Activated CD8-positive, alpha-beta T cell treated with anti-CD3 and anti-CD28 coated beads for 36 hours (primary cell): ENCODE results near the gene LRP1B. TPM values are rescaled to one million over a fixed set of nuclear protein-coding genes. Genes with fewer than 3 reads are reported as not detected.

Experiments
- ATAC-seq: fragments of 200-7000 bp; cut with Tn5 transposase; one replicate; pipeline ENCODE4 v1.10.0; 2021; ENCODE audit warnings: mild to moderate bottlenecking, moderate library complexity
- CTCF ChIA-PET: fragments of 350-600 bp; sonication (Branson Sonifier 250); formaldehyde crosslinking; loops from one replicate; lab custom pipeline; 2021; ENCODE audit warnings: antibody characterized with exemption; lab: Charles Lee
- POLR2A ChIA-PET: fragments of 350-600 bp; sonication (Branson Sonifier 250); formaldehyde crosslinking; loops from one replicate; lab custom pipeline; 2021; ENCODE audit warnings: antibody characterized with exemption; lab: Charles Lee
- DNase-seq: peaks from one replicate; pipeline ENCODE4 v3.0.0-alpha.2; 2020
- H3K27ac Mint-ChIP-seq: one replicate; pipeline ENCODE4 v1.8.0; 2021; ENCODE audit warnings: mild to moderate bottlenecking, mixed read lengths
- H3K27me3 Mint-ChIP-seq: one replicate; pipeline ENCODE4 v1.8.0; 2021; ENCODE audit warnings: mixed read lengths
- H3K36me3 Mint-ChIP-seq: one replicate; pipeline ENCODE4 v1.8.0; 2021; ENCODE audit warnings: low read depth, mixed read lengths
- H3K4me1 Mint-ChIP-seq: one replicate; pipeline ENCODE4 v1.8.0; 2021; ENCODE audit warnings: low read depth, mixed read lengths
- H3K4me3 Mint-ChIP-seq: one replicate; pipeline ENCODE4 v1.8.0; 2021; ENCODE audit warnings: mild to moderate bottlenecking, moderate library complexity, mixed read lengths
- H3K9me3 Mint-ChIP-seq: one replicate; pipeline ENCODE4 v1.8.0; 2021; ENCODE audit warnings: mixed read lengths
- intact Hi-C: fragments of 100-400 bp; cut with micrococcal nuclease; formaldehyde crosslinking; loops from one replicate; pipeline ENCODE4 v1.10.0; 2022
- total RNA-seq, 2 experiments: library from RNA; stranded (reverse); gene quantifications; one replicate each; pipeline ENCODE4 v1.2.3, GENCODE V29; 2021
- TF ChIP-seq, protein P1 (sequence below): fragments of 200-600 bp; IDR thresholded peaks from one replicate; pipeline ENCODE4 v1.8.0; 2022; ENCODE audit warnings: antibody characterized with exemption, mild to moderate bottlenecking

LRP1B gene
- total RNA-seq, 2 experiments from 2014 or later = not detected

DNA sequence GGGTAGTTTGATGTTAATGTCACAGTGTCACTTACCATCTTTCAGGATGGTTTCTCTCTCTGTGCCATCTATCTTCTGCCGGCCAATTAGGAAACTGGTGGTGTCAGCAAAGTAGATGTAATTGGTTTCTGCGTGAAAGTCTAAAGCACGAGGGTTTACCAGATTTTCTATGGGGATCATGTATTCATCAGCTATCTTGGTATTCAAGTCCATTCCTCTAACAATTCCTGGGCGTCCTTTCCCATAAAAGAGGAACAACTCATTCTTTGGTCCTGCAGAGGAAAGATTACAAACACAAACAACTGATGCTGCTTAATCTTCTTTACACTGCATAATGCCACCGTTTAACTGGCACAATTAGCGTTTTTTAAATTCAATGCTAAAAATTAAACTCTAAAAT is 1081.9 kb downstream of the LRP1B start:
- DNase-seq (no peak), ATAC-seq (no peak)
- intact Hi-C loops = no loop called here
- POLR2A ChIA-PET = no interaction called here
- CTCF ChIA-PET = no interaction called here
- peaks cover 7% of the 10 kb centered on the region for H3K9me3 Mint-ChIP-seq
- no peak overlapping the region for H3K27ac Mint-ChIP-seq
- no peaks in the 10 kb centered on the region for H3K27me3 Mint-ChIP-seq
- no peak overlapping the region for H3K4me3 Mint-ChIP-seq
- no peaks in the 10 kb centered on the region for H3K36me3 Mint-ChIP-seq
- TF ChIP-seq, protein P1, sequence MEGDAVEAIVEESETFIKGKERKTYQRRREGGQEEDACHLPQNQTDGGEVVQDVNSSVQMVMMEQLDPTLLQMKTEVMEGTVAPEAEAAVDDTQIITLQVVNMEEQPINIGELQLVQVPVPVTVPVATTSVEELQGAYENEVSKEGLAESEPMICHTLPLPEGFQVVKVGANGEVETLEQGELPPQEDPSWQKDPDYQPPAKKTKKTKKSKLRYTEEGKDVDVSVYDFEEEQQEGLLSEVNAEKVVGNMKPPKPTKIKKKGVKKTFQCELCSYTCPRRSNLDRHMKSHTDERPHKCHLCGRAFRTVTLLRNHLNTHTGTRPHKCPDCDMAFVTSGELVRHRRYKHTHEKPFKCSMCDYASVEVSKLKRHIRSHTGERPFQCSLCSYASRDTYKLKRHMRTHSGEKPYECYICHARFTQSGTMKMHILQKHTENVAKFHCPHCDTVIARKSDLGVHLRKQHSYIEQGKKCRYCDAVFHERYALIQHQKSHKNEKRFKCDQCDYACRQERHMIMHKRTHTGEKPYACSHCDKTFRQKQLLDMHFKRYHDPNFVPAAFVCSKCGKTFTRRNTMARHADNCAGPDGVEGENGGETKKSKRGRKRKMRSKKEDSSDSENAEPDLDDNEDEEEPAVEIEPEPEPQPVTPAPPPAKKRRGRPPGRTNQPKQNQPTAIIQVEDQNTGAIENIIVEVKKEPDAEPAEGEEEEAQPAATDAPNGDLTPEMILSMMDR = no peak
- no peaks in the 10 kb centered on the region for H3K4me1 Mint-ChIP-seq

GRCh38 chr2:141041281-141041680 is 1089.5 kb downstream of the LRP1B start:
- H3K27ac Mint-ChIP-seq = no peak overlapping the region
- ChIA-PET POLR2A (no interaction called here), CTCF (no interaction called here)
- no peak for DNase-seq
- no peaks in the 10 kb centered on the region for H3K4me1 Mint-ChIP-seq
- intact Hi-C loops = no loop called here
- H3K36me3 Mint-ChIP-seq = no peaks in the 10 kb centered on the region
- TF ChIP-seq, protein P1 = no peak
- H3K9me3 Mint-ChIP-seq = peaks cover 1% of the 10 kb centered on the region
- no peak for ATAC-seq
- no peak overlapping the region for H3K4me3 Mint-ChIP-seq
- no peaks in the 10 kb centered on the region for H3K27me3 Mint-ChIP-seq

DNA sequence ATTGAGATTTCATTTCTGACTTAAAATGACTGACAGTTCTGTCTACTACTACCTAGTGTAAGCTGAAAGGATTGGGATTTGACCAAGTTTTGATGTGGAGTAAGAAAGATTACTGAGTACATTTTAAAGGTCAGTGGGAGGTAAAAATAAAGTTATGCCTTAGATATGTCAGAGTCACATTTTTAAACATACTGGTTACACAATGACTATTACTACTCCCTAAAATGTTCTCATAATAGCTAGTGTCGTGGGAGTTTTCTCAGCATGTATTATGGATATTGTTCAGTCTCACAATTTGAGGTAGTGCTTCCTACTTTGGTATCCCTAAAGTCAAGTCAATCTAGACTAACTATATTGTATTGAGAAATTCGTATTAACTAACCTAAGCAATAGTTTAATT is 1092.5 kb downstream of the LRP1B start:
- H3K9me3 Mint-ChIP-seq = no peaks in the 10 kb centered on the region
- TF ChIP-seq, protein P1 = no peak
- DNase-seq (no peak), ATAC-seq (no peak)
- CTCF ChIA-PET = no interaction called here
- H3K4me3 Mint-ChIP-seq = no peak overlapping the region
- H3K36me3 Mint-ChIP-seq = no peaks in the 10 kb centered on the region
- H3K27ac Mint-ChIP-seq = no peak overlapping the region
- H3K4me1 Mint-ChIP-seq = no peaks in the 10 kb centered on the region
- intact Hi-C loops = no loop called here
- H3K27me3 Mint-ChIP-seq = no peaks in the 10 kb centered on the region
- POLR2A ChIA-PET = no interaction called here

- DNase-seq (no peak), ATAC-seq (no peak)
- TF ChIP-seq, protein P1 = no peak
- Mint-ChIP-seq H3K27me3 (no peaks in the 10 kb centered on the region), H3K27ac (no peak overlapping the region), H3K4me1 (no peaks in the 10 kb centered on the region), H3K9me3 (no peaks in the 10 kb centered on the region), H3K4me3 (no peak overlapping the region), H3K36me3 (no peaks in the 10 kb centered on the region)
- ChIA-PET POLR2A (no interaction called here), CTCF (no interaction called here)
- intact Hi-C loops = no loop called here
Measured at GRCh38 chr2:141037361-141037760, 1093.5 kb downstream of the LRP1B start.

DNA sequence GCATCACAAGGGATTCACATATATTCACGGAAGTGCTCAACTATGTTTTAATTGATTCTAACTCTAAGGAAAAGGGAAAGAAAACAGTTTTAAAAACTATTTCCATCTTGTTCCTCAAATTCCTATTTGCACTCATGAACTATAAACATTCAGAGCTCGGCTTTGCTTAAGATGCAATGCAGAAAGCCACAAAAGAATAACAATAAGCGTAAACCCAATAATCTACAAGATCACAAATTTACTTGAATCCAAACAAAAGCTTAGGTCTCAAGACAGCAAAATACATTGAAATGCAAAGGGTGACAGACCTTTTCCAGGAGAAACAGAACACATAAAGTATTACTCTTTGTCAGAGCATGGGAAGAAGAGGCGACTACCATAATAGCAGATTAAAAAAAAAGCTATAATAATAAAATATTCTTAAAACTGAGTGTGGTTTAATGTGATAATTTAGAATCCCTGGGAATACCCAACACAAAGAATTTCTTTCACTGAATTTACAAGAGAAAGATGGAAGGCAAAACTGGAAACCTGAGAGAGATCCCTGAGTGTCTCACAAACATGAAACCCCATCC is 1094.9 kb downstream of the LRP1B start:
- DNase-seq (no peak), ATAC-seq (no peak)
- intact Hi-C loops = no loop called here
- TF ChIP-seq, protein P1 = no peak
- Mint-ChIP-seq H3K9me3 (no peaks in the 10 kb centered on the region), H3K27me3 (no peaks in the 10 kb centered on the region), H3K4me3 (no peak overlapping the region), H3K36me3 (no peaks in the 10 kb centered on the region), H3K4me1 (no peaks in the 10 kb centered on the region), H3K27ac (no peak overlapping the region)
- CTCF ChIA-PET = no interaction called here
- POLR2A ChIA-PET = no interaction called here
